SK-N-MC (cell line): ENCODE data around the gene MYO1A.
"Not testable (repeated sequence)": the region's sequence is repeated elsewhere in the genome, so short reads cannot be mapped to it uniquely, and the experiment has no call there.

ENCODE experiments used
- EZH2 ChIP-seq: fragments of 200-600 bp; sonication (generic); IDR thresholded peaks from one replicate; pipeline ENCODE4 v1.6.1; 2017; ENCODE audit warnings: antibody characterized with exemption
- FOXP2 ChIP-seq: optimal IDR thresholded peaks from 2 replicates; pipeline ENCODE3; 2011; ENCODE audit warnings: mild to moderate bottlenecking, moderate library complexity; ENCODE audit not compliant: insufficient read depth; ENCODE audit errors: extremely low read length, control extremely low read depth
- POLR2AphosphoS5 ChIP-seq: IDR thresholded peaks from 2 replicates; pipeline ENCODE4 v1.6.1; 2012; ENCODE audit warnings: mild to moderate bottlenecking, low read depth, low read length, borderline replicate concordance

- TF ChIP-seq EZH2, FOXP2, POLR2AphosphoS5: not testable (repeated sequence)
Observed at GRCh38 chr12:57053146-57053545, 3.2 kb upstream of the MYO1A start.
